ENCODE measurements around the gene TUBA4A. TPM values are rescaled to one million over a fixed set of nuclear protein-coding genes. Genes with fewer than 3 reads are reported as not detected.

TUBA4A gene
- total and polyA plus RNA-seq, 12 donors: 13.4 to 741 (median 27.0) TPM

DNA sequence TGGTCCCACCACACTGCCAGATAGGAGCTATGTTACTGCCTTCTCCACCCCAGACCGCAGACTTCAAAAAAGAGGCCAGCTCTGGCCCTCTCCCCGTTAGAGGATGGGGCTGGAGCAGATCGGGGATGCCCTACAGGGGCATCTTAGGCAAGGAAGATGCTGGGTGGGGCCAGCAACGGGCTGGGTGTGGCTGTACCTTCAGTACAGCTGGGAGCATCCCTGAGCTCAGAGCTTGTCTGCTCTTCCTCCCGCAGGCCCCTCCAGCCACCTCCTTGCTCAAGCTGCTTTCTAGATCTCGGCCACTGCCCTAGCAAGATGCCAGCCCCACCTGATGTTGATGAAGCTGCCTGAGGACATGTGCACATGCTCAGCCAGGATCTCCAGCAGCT lies 45.6 kb upstream of the TUBA4A start:
- TF ChIP-seq POLR2A (IDR thresholded peaks at IDR 0.05): no peak
- TF ChIP-seq, protein P1, sequence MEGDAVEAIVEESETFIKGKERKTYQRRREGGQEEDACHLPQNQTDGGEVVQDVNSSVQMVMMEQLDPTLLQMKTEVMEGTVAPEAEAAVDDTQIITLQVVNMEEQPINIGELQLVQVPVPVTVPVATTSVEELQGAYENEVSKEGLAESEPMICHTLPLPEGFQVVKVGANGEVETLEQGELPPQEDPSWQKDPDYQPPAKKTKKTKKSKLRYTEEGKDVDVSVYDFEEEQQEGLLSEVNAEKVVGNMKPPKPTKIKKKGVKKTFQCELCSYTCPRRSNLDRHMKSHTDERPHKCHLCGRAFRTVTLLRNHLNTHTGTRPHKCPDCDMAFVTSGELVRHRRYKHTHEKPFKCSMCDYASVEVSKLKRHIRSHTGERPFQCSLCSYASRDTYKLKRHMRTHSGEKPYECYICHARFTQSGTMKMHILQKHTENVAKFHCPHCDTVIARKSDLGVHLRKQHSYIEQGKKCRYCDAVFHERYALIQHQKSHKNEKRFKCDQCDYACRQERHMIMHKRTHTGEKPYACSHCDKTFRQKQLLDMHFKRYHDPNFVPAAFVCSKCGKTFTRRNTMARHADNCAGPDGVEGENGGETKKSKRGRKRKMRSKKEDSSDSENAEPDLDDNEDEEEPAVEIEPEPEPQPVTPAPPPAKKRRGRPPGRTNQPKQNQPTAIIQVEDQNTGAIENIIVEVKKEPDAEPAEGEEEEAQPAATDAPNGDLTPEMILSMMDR (IDR thresholded peaks at IDR 0.05): no peak
- DNase-seq: no peak
- intact Hi-C loops (cut with DNase I): loop anchor here (5.0 to 10.0 kb wide), 2 partner anchors 55 to 137 kb away; partner anchors contain the start of genes GLB1L (in 2 of the 2), STK16 (in 2 of the 2) and NHEJ1 (in 1 of the 2)

DNA sequence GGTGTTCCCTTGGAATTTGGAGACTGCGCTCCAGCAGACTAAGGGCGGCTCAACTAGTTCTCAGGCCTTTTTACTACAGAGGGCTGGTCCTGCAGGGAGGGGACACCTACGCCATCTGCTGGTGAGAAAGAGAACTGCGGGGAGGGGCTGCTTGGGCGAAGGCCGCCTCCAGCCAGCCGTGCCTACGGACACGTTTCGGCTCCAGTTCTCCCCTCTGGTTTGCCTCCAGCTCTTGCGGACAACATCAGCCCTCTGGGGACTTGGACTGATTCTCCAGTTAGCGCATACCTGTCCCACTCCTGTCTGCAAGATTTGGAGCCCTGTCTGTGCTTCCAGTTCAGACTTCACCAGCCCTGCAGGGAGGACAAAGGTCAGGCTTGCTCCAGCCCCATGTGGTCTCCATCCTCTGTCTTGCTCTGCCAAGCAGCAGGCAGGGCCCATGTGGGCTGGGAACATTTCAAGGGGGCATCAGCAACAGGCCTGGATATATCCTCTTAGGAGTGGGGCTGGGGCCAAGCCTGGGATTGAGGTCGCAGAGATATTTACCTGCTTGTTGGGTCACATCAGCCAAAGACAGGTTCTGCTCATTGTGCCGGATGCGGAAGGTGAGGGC lies 45.1 kb upstream of the TUBA4A start:
- H3K36me3 ChIP-seq (replicated peaks in 1 of 2): no peaks in the 10 kb centered on the region
- TF ChIP-seq POLR2A (IDR thresholded peaks at IDR 0.05): no peak
- TF ChIP-seq, protein P1 (IDR thresholded peaks at IDR 0.05): peak; percentile 94 to 99 (median 97)

More for the DNA sequence above, 45.6 kb upstream of the TUBA4A start:
- no peak overlapping the region for H3K27ac ChIP-seq
- no peaks in the 10 kb centered on the region for H3K27me3 ChIP-seq
- peaks cover 0 to 4% of the 10 kb centered on the region in 2 donors for H3K4me1 ChIP-seq (replicated peaks in 1 of 2)
- no peaks in the 10 kb centered on the region for H3K36me3 ChIP-seq (replicated peaks in 1 of 2)
- H3K9me3 ChIP-seq (replicated peaks in 1 of 3): no peaks in the 10 kb centered on the region
- no peak overlapping the region for H3K4me3 ChIP-seq
- WGBS, 4 donors: 68 to 80% (median 79%) methylated on average over 4 to 6 of the region's 6 CpGs

GRCh38 chr2:219297766-219298456 lies 44.2 kb upstream of the TUBA4A start:
- no peaks in the 10 kb centered on the region for H3K9me3 ChIP-seq (replicated peaks in 1 of 3)

More for the DNA sequence above, 45.1 kb upstream of the TUBA4A start:
- peak; percentile 85 to 95 (median 90) for DNase-seq
- Histone ChIP-seq H3K9me3 (replicated peaks in 1 of 3) (no peaks in the 10 kb centered on the region), H3K4me1 (replicated peaks in 1 of 2) (peaks cover 0 to 4% of the 10 kb centered on the region in 2 donors), H3K27me3 (no peaks in the 10 kb centered on the region), H3K4me3 (no peak overlapping the region), H3K27ac (no peak overlapping the region)
- intact Hi-C loops (cut with DNase I): loop anchor here (5.0 to 10.0 kb wide), 2 partner anchors 54 to 137 kb away; partner anchors contain the start of genes GLB1L (in 2 of the 2), STK16 (in 2 of the 2) and NHEJ1 (in 1 of the 2)
- 10 to 26% (median 20%) methylated on average over 8 to 15 of the region's 15 CpGs for WGBS, 4 donors

More at GRCh38 chr2:219297766-219298456, 44.2 kb upstream of the TUBA4A start:
- 74 to 82% (median 81%) methylated on average over 10 to 14 of the region's 14 CpGs for WGBS, 4 donors
- Histone ChIP-seq H3K36me3 (replicated peaks in 1 of 2) (no peaks in the 10 kb centered on the region), H3K27ac (no peak overlapping the region), H3K4me3 (no peak overlapping the region), H3K27me3 (no peaks in the 10 kb centered on the region), H3K4me1 (replicated peaks in 1 of 2) (peaks cover 0 to 4% of the 10 kb centered on the region in 2 donors)
- intact Hi-C loops (cut with DNase I): loop anchor here (5.0 to 10.0 kb wide), 2 partner anchors 53 to 136 kb away; partner anchors contain the start of genes GLB1L (in 2 of the 2), STK16 (in 2 of the 2) and NHEJ1 (in 1 of the 2)
- TF ChIP-seq, protein P1 (IDR thresholded peaks at IDR 0.05): no peak
- no peak for TF ChIP-seq POLR2A (IDR thresholded peaks at IDR 0.05)
- peak in 1 of 7 donors; percentile 49 for DNase-seq
